GM12874 (cell line): ENCODE data around the gene PMM2.

Experiments used
- TF ChIP-seq, protein P1 (sequence below): IDR thresholded peaks from 2 replicates; pipeline ENCODE4 v1.5.1; 2011; ENCODE audit warnings: low read depth, mild to moderate bottlenecking, control low read depth, low read length, moderate library complexity; ENCODE audit not compliant: insufficient read depth

PMM2 gene

GRCh38 chr16:8848231-8848938, 50.7 kb downstream of the PMM2 start:
- TF ChIP-seq, protein P1, sequence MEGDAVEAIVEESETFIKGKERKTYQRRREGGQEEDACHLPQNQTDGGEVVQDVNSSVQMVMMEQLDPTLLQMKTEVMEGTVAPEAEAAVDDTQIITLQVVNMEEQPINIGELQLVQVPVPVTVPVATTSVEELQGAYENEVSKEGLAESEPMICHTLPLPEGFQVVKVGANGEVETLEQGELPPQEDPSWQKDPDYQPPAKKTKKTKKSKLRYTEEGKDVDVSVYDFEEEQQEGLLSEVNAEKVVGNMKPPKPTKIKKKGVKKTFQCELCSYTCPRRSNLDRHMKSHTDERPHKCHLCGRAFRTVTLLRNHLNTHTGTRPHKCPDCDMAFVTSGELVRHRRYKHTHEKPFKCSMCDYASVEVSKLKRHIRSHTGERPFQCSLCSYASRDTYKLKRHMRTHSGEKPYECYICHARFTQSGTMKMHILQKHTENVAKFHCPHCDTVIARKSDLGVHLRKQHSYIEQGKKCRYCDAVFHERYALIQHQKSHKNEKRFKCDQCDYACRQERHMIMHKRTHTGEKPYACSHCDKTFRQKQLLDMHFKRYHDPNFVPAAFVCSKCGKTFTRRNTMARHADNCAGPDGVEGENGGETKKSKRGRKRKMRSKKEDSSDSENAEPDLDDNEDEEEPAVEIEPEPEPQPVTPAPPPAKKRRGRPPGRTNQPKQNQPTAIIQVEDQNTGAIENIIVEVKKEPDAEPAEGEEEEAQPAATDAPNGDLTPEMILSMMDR, result no peak

DNA sequence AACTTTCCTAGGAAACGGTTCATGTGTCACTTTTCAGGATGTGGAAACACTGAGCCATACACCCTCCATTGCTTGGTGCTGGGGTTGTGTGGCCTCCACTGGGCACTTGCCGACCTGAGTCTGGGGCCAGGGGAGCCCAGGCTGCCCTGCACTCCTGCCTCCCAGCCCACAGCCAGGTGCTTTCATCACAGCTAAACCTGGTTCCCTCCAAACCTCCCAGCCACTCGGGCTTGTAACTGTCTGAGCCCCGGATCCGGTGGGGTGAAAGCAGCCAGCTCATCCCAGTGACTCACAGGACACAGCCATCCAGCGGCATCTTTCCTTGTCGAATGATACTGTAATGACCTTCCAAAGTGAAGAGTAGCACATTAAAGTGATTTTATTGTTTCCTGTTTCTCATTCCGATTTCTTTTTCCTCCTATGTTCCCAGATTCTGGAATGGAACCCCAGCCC, 51.3 kb downstream of the PMM2 start:
- TF ChIP-seq, protein P1, result no peak

- TF ChIP-seq, protein P1, result no peak
These were observed 51.9 kb downstream of the PMM2 start for GRCh38 chr16:8849411-8850011.

DNA sequence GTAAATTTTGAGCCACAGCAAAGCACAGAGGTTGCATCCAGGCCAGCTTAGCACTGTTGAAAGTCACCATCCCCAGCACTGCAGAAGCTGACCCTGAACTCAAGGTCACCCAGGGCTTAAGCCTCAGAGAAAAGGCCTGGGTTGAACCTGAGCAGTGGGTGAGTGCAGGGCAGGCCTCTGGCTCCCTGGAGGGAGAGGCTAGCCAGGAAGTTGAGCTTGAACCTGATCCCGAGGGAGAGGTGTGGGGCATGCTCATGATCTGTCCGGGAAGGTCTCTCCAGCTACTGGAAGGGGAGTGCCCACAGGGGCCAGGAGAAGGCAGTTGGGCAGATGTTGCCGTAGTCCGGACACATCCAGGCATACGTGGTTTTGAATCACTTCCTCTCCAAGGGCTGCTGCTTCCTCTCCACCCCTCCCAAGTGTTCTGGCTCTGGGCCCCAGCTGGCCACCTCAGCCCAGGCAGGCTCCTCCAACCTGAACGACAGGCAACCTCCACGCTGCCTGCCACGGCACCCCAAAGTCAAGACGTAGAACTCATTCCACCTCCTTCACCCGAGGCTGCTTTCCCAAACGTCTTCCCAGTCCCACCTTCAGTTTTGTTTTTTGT, 52.7 kb downstream of the PMM2 start:
- TF ChIP-seq, protein P1, result no peak

GRCh38 chr16:8851761-8852403, 54.2 kb downstream of the PMM2 start:
- TF ChIP-seq, protein P1, result no peak

DNA sequence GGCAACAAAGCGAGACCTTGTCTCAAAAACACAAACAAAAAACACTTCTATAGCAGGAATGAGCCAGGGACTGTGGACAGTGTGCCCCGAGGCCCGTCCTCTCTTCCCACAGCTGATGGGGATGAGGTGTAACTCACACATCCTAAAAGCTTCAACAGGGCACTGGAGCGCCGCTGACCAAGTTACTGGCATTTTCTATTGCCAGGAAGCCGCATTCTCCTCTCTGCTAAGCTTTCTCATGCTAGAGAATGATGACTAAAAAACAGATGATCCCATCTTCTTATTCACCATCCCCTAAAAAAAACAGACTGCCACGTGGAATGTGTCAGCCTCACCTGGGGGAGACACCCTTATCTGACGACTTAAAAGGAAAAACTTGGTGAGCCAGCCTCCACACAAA, 54.9 kb downstream of the PMM2 start:
- TF ChIP-seq, protein P1, result no peak

- TF ChIP-seq, protein P1, result no peak
These were observed 55.5 kb downstream of the PMM2 start for GRCh38 chr16:8853150-8853549.
